Prostate gland (tissue), 2 donors: ENCODE measurements around the gene TLDC2.

ENCODE experiments used
- POLR2AphosphoS5 ChIP-seq: sonication (generic); formaldehyde crosslinking; IDR thresholded peaks from one replicate; pipeline ENCODE4 v1.6.1; 2017; ENCODE audit warnings: antibody characterized with exemption
- TF ChIP-seq, protein P1 (sequence below), 4 experiments: fragments of 200-600 bp in 2 of 4; fragments of 450-650 bp in 2 of 4; sonication (generic) in 2 of 4; IDR thresholded peaks; 1 replicate in 3 of 4; 2 replicates in 1 of 4; pipeline ENCODE4 v1.5.1; 2016 to 2019; ENCODE audit warnings: antibody characterized with exemption in 4 of 4, mild to moderate bottlenecking in 2 of 4, moderate library complexity in 2 of 4

DNA sequence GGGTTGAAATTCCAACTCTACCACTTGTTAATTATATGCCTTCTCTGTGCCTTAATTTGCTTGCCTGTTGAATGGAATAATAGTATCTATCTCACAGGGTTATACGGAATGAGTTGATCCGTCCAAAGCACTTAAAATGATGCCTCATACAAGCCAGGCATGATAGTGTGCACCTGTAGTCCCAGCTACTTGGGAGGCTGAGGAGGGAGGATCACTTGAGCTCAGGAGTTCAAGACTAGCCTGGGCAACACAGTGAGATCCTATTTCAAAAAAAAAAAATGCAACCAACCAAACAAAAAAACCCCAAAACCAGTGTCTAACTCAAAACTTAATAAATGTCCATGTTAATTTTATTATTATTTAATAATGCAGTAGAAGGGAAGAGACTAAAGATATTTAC lies 40.3 kb downstream of the TLDC2 start:
- TF ChIP-seq, protein P1, sequence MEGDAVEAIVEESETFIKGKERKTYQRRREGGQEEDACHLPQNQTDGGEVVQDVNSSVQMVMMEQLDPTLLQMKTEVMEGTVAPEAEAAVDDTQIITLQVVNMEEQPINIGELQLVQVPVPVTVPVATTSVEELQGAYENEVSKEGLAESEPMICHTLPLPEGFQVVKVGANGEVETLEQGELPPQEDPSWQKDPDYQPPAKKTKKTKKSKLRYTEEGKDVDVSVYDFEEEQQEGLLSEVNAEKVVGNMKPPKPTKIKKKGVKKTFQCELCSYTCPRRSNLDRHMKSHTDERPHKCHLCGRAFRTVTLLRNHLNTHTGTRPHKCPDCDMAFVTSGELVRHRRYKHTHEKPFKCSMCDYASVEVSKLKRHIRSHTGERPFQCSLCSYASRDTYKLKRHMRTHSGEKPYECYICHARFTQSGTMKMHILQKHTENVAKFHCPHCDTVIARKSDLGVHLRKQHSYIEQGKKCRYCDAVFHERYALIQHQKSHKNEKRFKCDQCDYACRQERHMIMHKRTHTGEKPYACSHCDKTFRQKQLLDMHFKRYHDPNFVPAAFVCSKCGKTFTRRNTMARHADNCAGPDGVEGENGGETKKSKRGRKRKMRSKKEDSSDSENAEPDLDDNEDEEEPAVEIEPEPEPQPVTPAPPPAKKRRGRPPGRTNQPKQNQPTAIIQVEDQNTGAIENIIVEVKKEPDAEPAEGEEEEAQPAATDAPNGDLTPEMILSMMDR (IDR thresholded peaks at IDR 0.05): no peak
- no peak for TF ChIP-seq POLR2AphosphoS5
